HepG2 (cell line): ENCODE measurements around the gene MICOS13. TPM values are rescaled to one million over a fixed set of nuclear protein-coding genes. Genes with fewer than 3 reads are reported as not detected.

ENCODE experiments used
- ARNTL ChIP-seq: sonication (generic); formaldehyde crosslinking; IDR thresholded peaks from 2 replicates; pipeline ENCODE4 v1.4.0; 2020; ENCODE audit warnings: mild to moderate bottlenecking, missing genetic modification reagents
- CENPBD1 ChIP-seq: sonication (generic); formaldehyde crosslinking; IDR thresholded peaks from 2 replicates; pipeline ENCODE4 v1.8.0; 2022; ENCODE audit warnings: missing genetic modification reagents, low read depth, mild to moderate bottlenecking, borderline replicate concordance
- CREM ChIP-seq, 2 experiments: sonication (generic) in 1 of 2; formaldehyde crosslinking in 1 of 2; IDR thresholded peaks; 2 replicates each; pipeline versions ENCODE4 v1.4.0 to v1.6.1; 2016 to 2020; ENCODE audit warnings: antibody characterized with exemption in 1 of 2, mild to moderate bottlenecking in 1 of 2, missing genetic modification reagents in 1 of 2
- FOXK1 ChIP-seq: sonication (generic); formaldehyde crosslinking; IDR thresholded peaks from 2 replicates; pipeline ENCODE4 v1.4.0; 2020; ENCODE audit warnings: low read depth, missing genetic modification reagents, borderline replicate concordance
- GLMP ChIP-seq: sonication (generic); formaldehyde crosslinking; IDR thresholded peaks from 2 replicates; pipeline ENCODE4 v1.9.0; 2021; ENCODE audit warnings: missing genetic modification reagents, mild to moderate bottlenecking, borderline replicate concordance
- KDM5A ChIP-seq: fragments of 200-600 bp; sonication (generic); IDR thresholded peaks from 2 replicates; pipeline ENCODE4 v1.7.0; 2018; ENCODE audit warnings: antibody characterized with exemption, mild to moderate bottlenecking, low read length, borderline replicate concordance
- KDM6A ChIP-seq: IDR thresholded peaks from 2 replicates; pipeline ENCODE4 v1.6.1; 2016; ENCODE audit warnings: low read depth
- LRRFIP1 ChIP-seq: sonication (generic); formaldehyde crosslinking; conservative IDR thresholded peaks from 2 replicates; pipeline ENCODE4 v1.4.0; 2020; ENCODE audit warnings: missing genetic modification reagents
- PAF1 ChIP-seq: IDR thresholded peaks from 2 replicates; pipeline ENCODE4 v1.6.1; 2016; ENCODE audit warnings: missing genetic modification reagents, missing compliant biosample characterization
- PCBP2 ChIP-seq: fragments of 200-400 bp; formaldehyde crosslinking; optimal IDR thresholded peaks from 2 replicates; pipeline ENCODE3; 2018; ENCODE audit warnings: low read length, low read depth; ENCODE audit not compliant: poor library complexity, severe bottlenecking
- RFXANK ChIP-seq: IDR thresholded peaks from 2 replicates; pipeline ENCODE4 v1.6.1; 2016
- RXRA ChIP-seq: sonication (generic); formaldehyde crosslinking; IDR thresholded peaks from 2 replicates; pipeline ENCODE4 v1.5.1; 2020; ENCODE audit warnings: missing genetic modification reagents
- SMARCC2 ChIP-seq: fragments of 450-650 bp; IDR thresholded peaks from 2 replicates; pipeline ENCODE4 v1.6.1; 2017; ENCODE audit warnings: antibody characterized with exemption, mild to moderate bottlenecking
- SOX5 ChIP-seq: IDR thresholded peaks from 2 replicates; pipeline ENCODE4 v1.6.1; 2016; ENCODE audit warnings: borderline replicate concordance
- THAP11 ChIP-seq: IDR thresholded peaks from 2 replicates; pipeline ENCODE4 v1.6.1; 2016; ENCODE audit warnings: missing biosample characterization, missing genetic modification reagents
- ZBTB3 ChIP-seq: sonication (generic); formaldehyde crosslinking; IDR thresholded peaks from 2 replicates; pipeline ENCODE4 v1.4.0; 2020; ENCODE audit warnings: low read depth, mild to moderate bottlenecking, moderate library complexity, missing genetic modification reagents, borderline replicate concordance
- ZFX ChIP-seq: sonication (generic); formaldehyde crosslinking; IDR thresholded peaks from 2 replicates; pipeline ENCODE4 v1.4.0; 2020; ENCODE audit warnings: mild to moderate bottlenecking, low read depth, missing genetic modification reagents, moderate library complexity
- ZNF331 ChIP-seq: sonication (generic); formaldehyde crosslinking; IDR thresholded peaks from 2 replicates; pipeline ENCODE4 v1.4.0; 2020; ENCODE audit warnings: missing genetic modification reagents
- ZNF576 ChIP-seq: sonication (generic); formaldehyde crosslinking; IDR thresholded peaks from 2 replicates; pipeline ENCODE4 v1.4.0; 2020; ENCODE audit warnings: mild to moderate bottlenecking, missing genetic modification reagents
- polyA plus RNA-seq, 8 experiments: library from polyadenylated mRNA; depleted of rRNA in 3 of 8; stranded (reverse) in 7 of 8; unstranded in 1 of 8; fragments of >200 nt; fragmentation: Illumina TruSeq in 4 of 8; extraction: Trizol in 4 of 8; gene quantifications; 2 replicates each; pipeline versions ENCODE4 v1.2.1 to v1.2.3, GENCODE V29; 2011 to 2016; ENCODE audit warnings: low read depth in 4 of 8, missing spikeins in 1 of 8, mixed read lengths in 1 of 8; ENCODE audit not compliant: insufficient read depth in 1 of 8
- total RNA-seq, 5 experiments: library from RNA; depleted of rRNA; stranded (reverse); fragments of >200 nt; fragmentation: Illumina TruSeq; extraction: Trizol; gene quantifications; 2 replicates each; pipeline ENCODE4 v1.2.3, GENCODE V29; 2016; ENCODE audit warnings: low read depth in 1 of 5
- TF ChIP-seq, protein P1 (sequence below): sonication (generic); formaldehyde crosslinking; conservative IDR thresholded peaks from 2 replicates; pipeline ENCODE4 v1.4.0; 2020; ENCODE audit warnings: missing genetic modification reagents
- TF ChIP-seq, protein P2 (sequence below): sonication (generic); formaldehyde crosslinking; IDR thresholded peaks from 2 replicates; pipeline ENCODE4 v1.5.0; 2020; ENCODE audit warnings: missing genetic modification reagents
- TF ChIP-seq, protein P3 (sequence below): IDR thresholded peaks from 2 replicates; pipeline ENCODE4 v1.6.1; 2016; ENCODE audit warnings: missing genetic modification reagents, missing compliant biosample characterization

The MICOS13 gene
- total and polyA plus RNA-seq, 2 of the 13 experiments (the other 11 are each of a cell fraction or from before 2014, with no cell fraction given) = 28.8 to 35.4 TPM

- TF ChIP-seq GLMP (CRISPR knock-in tag) = no peak
- TF ChIP-seq ZBTB3 = no peak
- no peak for TF ChIP-seq CENPBD1
- TF ChIP-seq, protein P1, sequence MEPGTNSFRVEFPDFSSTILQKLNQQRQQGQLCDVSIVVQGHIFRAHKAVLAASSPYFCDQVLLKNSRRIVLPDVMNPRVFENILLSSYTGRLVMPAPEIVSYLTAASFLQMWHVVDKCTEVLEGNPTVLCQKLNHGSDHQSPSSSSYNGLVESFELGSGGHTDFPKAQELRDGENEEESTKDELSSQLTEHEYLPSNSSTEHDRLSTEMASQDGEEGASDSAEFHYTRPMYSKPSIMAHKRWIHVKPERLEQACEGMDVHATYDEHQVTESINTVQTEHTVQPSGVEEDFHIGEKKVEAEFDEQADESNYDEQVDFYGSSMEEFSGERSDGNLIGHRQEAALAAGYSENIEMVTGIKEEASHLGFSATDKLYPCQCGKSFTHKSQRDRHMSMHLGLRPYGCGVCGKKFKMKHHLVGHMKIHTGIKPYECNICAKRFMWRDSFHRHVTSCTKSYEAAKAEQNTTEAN (CRISPR knock-in tag) = no peak
- no peak for TF ChIP-seq LRRFIP1 (CRISPR knock-in tag)
- peak; percentile 35; the same call in 1 of the 2 replicates for TF ChIP-seq RXRA (CRISPR knock-in tag)
- TF ChIP-seq ZFX = peak; percentile 93
- TF ChIP-seq FOXK1 (CRISPR knock-in tag) = peak; percentile 86
- peak; percentile 62; the same call in 1 of the 2 replicates for TF ChIP-seq KDM5A
- no peak for TF ChIP-seq PAF1 (CRISPR knock-in tag)
- TF ChIP-seq, protein P2, sequence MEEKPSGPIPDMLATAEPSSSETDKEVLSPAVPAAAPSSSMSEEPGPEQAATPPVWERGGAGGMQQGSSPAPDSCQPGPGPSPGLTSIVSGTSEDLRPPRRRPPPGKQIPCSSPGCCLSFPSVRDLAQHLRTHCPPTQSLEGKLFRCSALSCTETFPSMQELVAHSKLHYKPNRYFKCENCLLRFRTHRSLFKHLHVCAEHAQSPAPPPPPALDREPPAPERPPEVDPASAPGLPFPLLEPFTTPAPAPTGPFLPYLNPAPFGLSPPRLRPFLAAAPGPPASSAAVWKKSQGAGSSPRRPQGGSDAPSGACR = no peak; the same call in 1 of the 2 replicates
- TF ChIP-seq SMARCC2 = no peak
- no peak for TF ChIP-seq PCBP2
- TF ChIP-seq SOX5 = no peak
- peak; percentile 82 for TF ChIP-seq ARNTL (CRISPR knock-in tag)
- peak; percentile 33; the same call in 1 of the 2 replicates for TF ChIP-seq ZNF331 (CRISPR knock-in tag)
- TF ChIP-seq, protein P3, sequence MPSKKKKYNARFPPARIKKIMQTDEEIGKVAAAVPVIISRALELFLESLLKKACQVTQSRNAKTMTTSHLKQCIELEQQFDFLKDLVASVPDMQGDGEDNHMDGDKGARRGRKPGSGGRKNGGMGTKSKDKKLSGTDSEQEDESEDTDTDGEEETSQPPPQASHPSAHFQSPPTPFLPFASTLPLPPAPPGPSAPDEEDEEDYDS (CRISPR knock-in tag) = peak; percentile 77
- peak; percentile 100 for TF ChIP-seq THAP11 (CRISPR knock-in tag)
- 0 out of 2 replicates have a peak, but pooled peaks have one; percentile 6 for TF ChIP-seq ZNF576 (CRISPR knock-in tag)
- TF ChIP-seq CREM (IDR thresholded peaks at IDR 0.05) = peak; percentile 99
- TF ChIP-seq CREM (CRISPR knock-in tag; IDR thresholded peaks at IDR 0.05) = no peak
- no peak for TF ChIP-seq RFXANK
- TF ChIP-seq KDM6A (CRISPR knock-in tag) = no peak
These were observed at the start of gene MICOS13, which contains the start of gene HSD11B1L (continued) for GRCh38 chr19:5680437-5681368.
